ENCODE results near the gene GVQW3. TPM values are rescaled to one million over a fixed set of nuclear protein-coding genes. Genes with fewer than 3 reads are reported as not detected.

The GVQW3 gene
- total RNA-seq, 1 experiment from 2014 or later, result 4.7 TPM

Other genes starting within 250 kb of the GVQW3 start
- gene WNT11, start 174.8 kb upstream of the GVQW3 start, total RNA-seq (2021; ENCODE audit: unreplicated experiment), result 1.9 TPM
- 44.1 TPM for gene THAP12, start 191 bp upstream of the GVQW3 start, total RNA-seq (2021; ENCODE audit: unreplicated experiment)
- gene EMSY, start 63.7 kb downstream of the GVQW3 start, total RNA-seq (2021; ENCODE audit: unreplicated experiment), result 22.7 TPM

Measured in HCT116 (cell line).